HG03342 (cell line): ENCODE results near the gene SIRPB1.
"Not testable (repeated sequence)": the region's sequence is repeated elsewhere in the genome, so short reads cannot be mapped to it uniquely, and the experiment has no call there.

Source experiments
- ATAC-seq: cut with Tn5 transposase; IDR thresholded peaks from one replicate; pipeline ENCODE4 v1.9.1; 2021; ENCODE audit warnings: mild to moderate bottlenecking, moderate library complexity; ENCODE audit not compliant: unreplicated experiment

Gene SIRPB1

DNA sequence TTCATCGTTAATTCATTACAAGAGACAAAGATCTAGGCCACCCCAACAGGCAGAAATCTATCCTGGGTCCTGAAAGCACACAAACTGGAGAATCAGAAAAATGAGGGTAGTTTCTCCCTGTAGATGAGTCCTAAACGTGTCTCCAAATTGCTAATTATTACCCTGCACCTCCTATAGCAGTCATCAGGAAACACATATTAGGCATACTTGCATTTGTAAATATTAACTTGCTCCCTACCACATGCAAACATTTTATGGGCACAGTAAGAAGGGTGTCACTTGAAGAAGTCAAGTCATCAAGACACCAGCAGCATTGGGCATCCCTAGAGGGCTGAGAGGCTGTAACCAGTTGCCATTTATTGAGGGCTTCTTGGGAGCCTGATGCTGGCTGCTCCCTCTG lies 17.9 kb upstream of the SIRPB1 start:
- ATAC-seq, result no peak

GRCh38 chr20:1637226-1637625 lies 17.4 kb upstream of the SIRPB1 start:
- no peak for ATAC-seq

DNA sequence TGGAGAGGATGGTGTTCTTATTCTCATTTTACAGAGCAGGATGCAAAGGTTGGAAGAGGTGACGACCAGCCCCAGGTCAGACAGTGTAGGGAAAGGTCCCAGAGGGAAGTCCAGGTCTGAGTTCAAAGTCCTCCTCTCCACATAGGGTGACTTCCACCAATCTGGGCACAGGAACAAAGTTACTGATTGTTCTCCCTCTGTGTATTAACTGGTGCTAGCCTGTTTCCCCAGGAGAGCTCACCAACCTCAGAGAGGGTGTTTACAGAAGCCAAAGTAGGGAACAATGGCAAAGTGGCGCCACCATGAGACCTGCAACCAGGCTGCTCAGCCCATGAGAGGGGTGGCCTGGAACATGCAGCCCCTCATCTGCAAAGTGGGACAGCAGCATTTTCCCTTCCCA lies 16.8 kb upstream of the SIRPB1 start:
- no peak for ATAC-seq

- no peak for ATAC-seq
Measured at GRCh38 chr20:1635291-1635979, 15.6 kb upstream of the SIRPB1 start.

GRCh38 chr20:1633535-1633934 lies 13.7 kb upstream of the SIRPB1 start:
- no peak for ATAC-seq

- ATAC-seq, result no peak
Measured at GRCh38 chr20:1632178-1632577, 12.4 kb upstream of the SIRPB1 start.

DNA sequence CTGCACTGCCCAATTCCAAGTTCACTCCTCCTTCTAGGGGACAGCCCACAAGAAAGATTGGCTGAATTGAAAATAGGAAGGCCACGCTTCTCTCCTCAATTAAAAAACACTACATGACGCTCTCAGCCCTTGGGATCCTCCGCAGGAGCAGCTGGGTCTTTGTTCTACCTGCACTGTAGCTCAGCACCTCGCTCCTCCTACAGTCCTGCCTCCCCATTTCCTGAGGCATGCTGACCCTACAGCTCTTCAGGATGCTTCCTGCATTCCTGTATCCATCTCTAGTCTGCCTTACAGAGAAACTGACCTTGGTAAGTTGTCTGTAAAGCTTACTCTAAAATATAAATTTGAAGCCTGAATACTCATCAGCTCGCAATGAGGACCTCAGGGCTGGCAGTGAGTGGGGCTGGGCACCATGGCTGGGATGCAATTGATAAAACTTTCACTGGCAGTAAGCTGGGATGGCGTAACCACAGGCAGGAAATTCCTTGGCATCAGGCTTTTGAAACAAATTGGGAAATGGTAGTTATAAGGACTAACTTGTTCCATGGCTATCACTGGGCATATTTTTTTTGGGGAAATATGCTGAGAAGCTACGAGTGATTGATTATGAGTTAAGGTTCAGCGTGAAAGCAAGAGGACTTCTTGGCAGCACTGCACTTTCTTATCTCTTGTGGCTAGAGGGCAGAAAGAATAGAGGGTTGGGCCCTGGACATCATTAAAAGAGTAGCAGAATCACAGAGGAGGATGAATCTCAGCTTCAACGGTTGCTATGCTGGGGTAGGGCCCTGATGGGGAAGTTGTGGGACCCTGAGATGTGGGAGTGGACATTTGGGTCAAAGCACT lies 11.7 kb upstream of the SIRPB1 start:
- ATAC-seq, result no peak

- ATAC-seq, result no peak
Measured at GRCh38 chr20:1630186-1630585, 10.4 kb upstream of the SIRPB1 start.

DNA sequence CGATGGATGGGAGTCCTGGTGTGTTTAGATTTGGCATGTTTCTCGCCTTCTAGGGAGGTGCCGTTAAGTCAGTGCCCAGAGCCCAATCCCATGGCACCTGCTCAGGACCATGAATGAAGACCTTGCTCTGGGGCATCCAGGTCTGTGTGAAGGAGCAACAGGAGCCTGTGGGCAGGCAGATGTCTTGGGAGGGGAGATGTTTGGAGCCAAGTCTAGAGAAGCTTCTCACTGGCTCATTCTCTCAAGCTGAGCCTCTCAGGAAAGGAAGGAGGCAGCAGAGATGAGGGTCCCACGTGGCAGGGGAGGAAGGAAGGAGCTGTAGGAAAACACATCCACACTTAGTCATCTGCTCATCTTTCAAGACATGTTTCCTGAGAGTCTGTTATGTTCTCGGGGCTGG lies 9.5 kb upstream of the SIRPB1 start:
- ATAC-seq, result no peak

- no peak for ATAC-seq
Measured at GRCh38 chr20:1628621-1629020, 8.8 kb upstream of the SIRPB1 start.

GRCh38 chr20:1627200-1627550 lies 7.4 kb upstream of the SIRPB1 start:
- ATAC-seq, result no peak

DNA sequence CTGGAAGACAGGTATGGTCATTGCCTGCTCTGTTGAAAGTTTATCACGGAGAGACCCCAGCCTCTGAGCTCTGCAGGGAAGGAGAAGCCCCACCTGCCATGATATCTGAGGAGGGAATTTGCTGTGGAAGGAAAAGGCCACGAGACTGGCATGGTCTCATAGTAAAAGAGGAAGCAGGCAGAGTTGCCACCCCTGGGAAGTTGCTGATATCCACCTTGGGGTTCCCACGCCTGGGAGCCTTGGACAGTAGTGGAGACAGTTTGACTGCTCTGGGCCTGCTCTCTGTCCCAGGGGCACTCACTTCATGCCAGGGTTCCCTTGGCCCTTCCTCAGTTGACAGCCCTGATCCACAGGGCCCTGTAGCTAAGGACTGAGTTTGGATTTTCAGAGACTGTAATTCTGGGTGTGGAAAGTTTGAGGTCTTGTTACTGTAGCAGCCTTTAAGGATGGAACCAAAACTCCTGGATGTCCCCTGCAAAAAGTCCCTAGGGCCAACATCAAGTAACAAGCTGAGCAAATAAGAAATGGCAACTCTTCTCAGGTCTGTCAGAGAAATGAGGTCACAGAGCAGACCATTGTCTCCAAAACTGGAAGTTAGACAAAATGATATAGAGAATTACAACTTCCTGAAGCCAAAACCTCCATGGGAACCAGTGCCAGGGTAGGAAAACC lies 6.9 kb upstream of the SIRPB1 start:
- no peak for ATAC-seq

DNA sequence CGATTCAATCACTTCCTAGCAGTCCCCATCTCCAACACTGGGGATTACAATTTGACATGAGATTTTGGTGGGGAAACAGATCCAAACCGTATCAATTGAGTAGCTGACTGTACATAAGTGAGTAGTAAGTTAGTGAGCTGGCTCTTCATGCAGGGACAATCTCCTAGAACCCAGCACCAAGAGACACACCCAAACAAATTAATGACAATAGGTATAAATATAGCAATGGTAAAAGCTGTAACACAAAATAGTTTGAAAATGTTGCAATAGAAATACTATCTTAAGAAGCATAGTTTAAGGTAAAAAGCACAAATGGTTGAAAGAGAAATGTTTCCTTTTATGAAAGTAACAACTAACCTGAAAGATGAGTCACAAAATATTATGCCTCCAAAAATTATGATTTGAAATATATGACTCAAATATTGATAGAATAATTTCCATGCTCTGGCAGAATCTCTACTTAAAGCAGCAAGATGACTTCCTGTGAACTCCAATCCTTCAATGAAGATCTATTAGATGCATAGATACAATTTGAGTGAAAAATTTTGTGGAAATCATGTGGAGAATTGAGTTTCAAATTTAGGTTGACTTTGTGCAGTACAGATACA lies 5.4 kb upstream of the SIRPB1 start:
- no peak for ATAC-seq

- ATAC-seq, result no peak
Measured at GRCh38 chr20:1623501-1624205, 3.8 kb upstream of the SIRPB1 start.

DNA sequence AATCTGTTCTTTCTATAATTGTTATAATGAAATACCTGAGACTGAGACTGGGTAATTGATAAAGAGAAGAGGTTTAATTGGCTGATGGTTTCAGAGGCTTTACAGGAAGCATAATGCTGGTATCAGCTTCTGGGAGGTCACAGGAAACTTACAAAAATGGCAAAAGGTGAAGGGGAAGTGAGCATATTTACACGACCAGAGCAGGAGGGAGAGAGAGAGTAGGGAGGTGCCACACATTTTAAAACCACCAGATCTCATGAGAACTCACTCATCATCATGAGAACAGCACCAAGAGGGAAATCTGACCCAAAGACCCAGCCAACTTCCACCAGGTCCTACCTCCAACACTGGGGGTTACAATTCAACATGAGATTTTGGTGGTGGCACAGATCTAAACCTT lies 2.6 kb upstream of the SIRPB1 start:
- ATAC-seq, result no peak

DNA sequence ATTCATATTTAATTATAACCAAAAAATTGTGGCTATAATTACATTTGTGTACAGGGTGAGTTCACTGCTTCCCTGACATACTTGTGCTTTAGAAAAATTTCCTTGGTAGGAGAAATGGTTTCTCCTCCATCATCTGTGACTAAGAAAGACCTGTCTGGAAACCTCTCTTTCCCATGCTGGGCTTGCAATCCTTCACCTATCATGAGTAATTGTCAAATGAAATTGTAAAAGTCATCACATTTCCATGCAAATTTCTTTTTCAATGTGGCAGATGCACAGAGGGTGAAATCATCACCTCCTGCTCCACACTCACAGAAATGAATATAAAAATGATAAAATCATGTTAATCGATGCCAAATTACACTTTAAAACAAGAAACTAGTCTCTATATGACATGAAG lies 1.5 kb upstream of the SIRPB1 start:
- no peak for ATAC-seq

DNA sequence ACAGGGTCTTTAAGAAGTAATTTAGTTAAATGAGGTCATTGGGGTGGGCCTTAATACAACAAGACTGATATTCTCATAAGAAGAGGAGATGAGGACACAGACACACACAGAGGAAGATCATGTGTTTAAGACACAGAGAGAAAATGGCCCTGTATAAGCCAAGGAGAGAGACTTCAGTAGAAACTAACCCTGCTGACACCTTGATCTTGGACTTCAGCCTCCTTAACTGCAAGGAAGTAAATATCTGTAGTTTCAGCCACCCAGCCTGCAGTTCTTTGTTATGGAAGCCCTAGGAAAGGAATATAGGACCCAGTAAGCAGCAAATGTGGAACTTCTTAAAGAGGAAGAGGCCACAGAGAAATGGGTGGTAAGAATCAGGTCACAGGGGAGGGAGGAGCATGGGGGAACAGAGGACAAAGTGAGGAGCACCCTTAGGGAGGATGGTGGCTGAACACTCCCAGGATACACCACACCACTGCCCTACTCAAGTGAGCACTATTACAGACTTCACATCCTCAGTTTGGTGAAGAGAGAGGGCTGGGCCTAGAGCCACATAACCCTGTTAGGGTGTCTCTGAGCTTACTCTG lies 762 bp downstream of the SIRPB1 start:
- ATAC-seq, result no peak

GRCh38 chr20:1618479-1618878 lies 1.3 kb downstream of the SIRPB1 start:
- no peak for ATAC-seq

DNA sequence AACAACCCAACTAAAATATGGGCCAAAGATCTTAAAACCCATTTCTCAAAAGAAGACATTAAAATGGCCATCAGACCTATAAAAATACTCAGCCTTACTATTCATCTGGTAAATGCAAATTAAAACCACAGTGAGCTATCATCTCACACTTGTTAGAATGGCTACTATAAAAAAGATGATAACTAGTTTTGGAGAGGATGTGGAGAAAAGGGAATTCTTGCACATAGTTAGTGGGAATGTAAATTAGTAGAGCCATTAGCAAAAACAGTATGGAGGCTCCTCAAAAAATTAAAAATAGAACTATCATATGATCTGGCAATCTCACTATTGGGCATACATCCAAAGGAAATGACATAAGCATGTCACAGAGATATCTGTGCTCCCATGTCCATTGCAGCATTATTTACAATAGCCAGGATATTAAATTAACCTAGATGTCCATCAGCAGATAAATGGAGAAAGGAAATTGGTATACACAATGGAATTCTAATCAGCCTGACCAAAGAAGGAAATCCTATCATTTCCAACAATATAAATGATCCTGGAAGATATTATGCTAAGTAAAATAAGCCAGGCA lies 2.9 kb downstream of the SIRPB1 start:
- ATAC-seq, result no peak

DNA sequence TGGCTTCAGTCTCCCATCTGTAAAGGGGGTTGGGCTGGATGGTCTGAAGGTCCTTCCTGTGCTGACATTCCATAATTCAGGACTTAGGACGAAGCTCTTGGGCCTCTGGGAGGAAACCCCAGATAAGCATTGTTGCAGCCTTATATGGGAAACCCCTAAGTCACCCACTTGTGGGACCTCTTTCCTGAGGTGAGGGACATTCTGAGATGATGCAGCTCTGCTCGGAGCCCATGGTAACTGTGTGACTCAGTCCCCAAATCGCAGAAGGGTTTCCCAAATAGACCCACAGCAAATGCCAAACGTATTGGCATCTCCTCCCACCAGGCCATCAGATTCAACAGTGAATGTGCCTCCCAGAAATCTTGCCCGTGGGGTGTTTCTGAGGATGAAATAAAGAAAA lies 9.4 kb downstream of the SIRPB1 start:
- ATAC-seq, result not testable (repeated sequence)
